IMR-90 (cell line): ENCODE measurements around the gene S100A2. TPM values are rescaled to one million over a fixed set of nuclear protein-coding genes. Genes with fewer than 3 reads are reported as not detected.

Source experiments
- ATAC-seq: fragments of 200-7000 bp; cut with Tn5 transposase; 2 replicates; pipeline ENCODE4 v1.9.1; 2020; ENCODE audit warnings: low read depth, mild to moderate bottlenecking, moderate library complexity
- BruUV-seq: library from RNA; stranded (reverse); fragments of 400-500 nt; replicated peaks from 2 replicates; lab custom pipeline; 2021; lab: Mats Ljungman, UMichigan
- CTCF ChIA-PET: fragments of 300-600 bp; formaldehyde crosslinking; extraction: SDS; loops from one replicate; lab custom pipeline; 2021; ENCODE audit warnings: antibody characterized with exemption; lab: Yijun Ruan, JAX
- POLR2A ChIA-PET: fragments of 300-600 bp; sonication (Branson Sonifier 250); formaldehyde crosslinking; loops from one replicate; lab custom pipeline; 2022; ENCODE audit warnings: antibody characterized with exemption; ENCODE audit not compliant: unreplicated experiment; lab: Charles Lee
- DNase-seq: peaks from one replicate; pipeline ENCODE4 v3.0.0; 2013
- H2AFZ ChIP-seq: replicated peaks from 2 replicates; pipeline ENCODE3; 2013; ENCODE audit warnings: low read length, mild to moderate bottlenecking; ENCODE audit not compliant: poor library complexity
- H2AK5ac ChIP-seq: 2 replicates; pipeline ENCODE4 v1.6.1; 2013; ENCODE audit warnings: low read depth, low read length, inconsistent platforms
- H2AK9ac ChIP-seq: replicated peaks from 2 replicates; pipeline ENCODE3; 2013; ENCODE audit warnings: mild to moderate bottlenecking, low read depth, low read length, moderate library complexity; ENCODE audit not compliant: poor library complexity
- H2BK120ac ChIP-seq: 2 replicates; pipeline ENCODE4 v1.6.1; 2013; ENCODE audit warnings: low read depth, low read length, inconsistent platforms
- H2BK15ac ChIP-seq: 3 replicates; pipeline ENCODE4 v1.6.1; 2013; ENCODE audit warnings: low read depth, low read length, inconsistent platforms
- H2BK20ac ChIP-seq: 2 replicates; pipeline ENCODE4 v1.6.1; 2013; ENCODE audit warnings: low read depth, mild to moderate bottlenecking, inconsistent platforms, low read length, moderate library complexity
- H2BK5ac ChIP-seq: 2 replicates; pipeline ENCODE4 v1.6.1; 2013; ENCODE audit warnings: mild to moderate bottlenecking, low read depth, low read length, inconsistent platforms; ENCODE audit not compliant: poor library complexity, severe bottlenecking
- H3K14ac ChIP-seq: replicated peaks from 2 replicates; pipeline ENCODE4 v1.6.1; 2013; ENCODE audit warnings: low read depth, low read length, inconsistent platforms
- H3K18ac ChIP-seq: 2 replicates; pipeline ENCODE4 v1.6.1; 2013; ENCODE audit warnings: low read depth, low read length, control low read depth
- H3K23ac ChIP-seq: 2 replicates; pipeline ENCODE4 v1.6.1; 2013; ENCODE audit warnings: low read depth, low read length, inconsistent platforms
- H3K27ac ChIP-seq: 2 replicates; pipeline ENCODE4 v1.5.1; 2013; ENCODE audit warnings: mild to moderate bottlenecking, control low read depth, low read length; ENCODE audit not compliant: insufficient read depth
- H3K27me3 ChIP-seq: 2 replicates; pipeline ENCODE4 v1.6.1; 2013; ENCODE audit warnings: low read length; ENCODE audit not compliant: control insufficient read depth, insufficient read depth
- H3K36me3 ChIP-seq: 2 replicates; pipeline ENCODE4 v1.6.1; 2013; ENCODE audit warnings: low read length, mixed read lengths; ENCODE audit not compliant: control insufficient read depth, insufficient read depth
- H3K4ac ChIP-seq: 2 replicates; pipeline ENCODE4 v1.6.1; 2013; ENCODE audit warnings: low read depth, low read length, inconsistent platforms
- H3K4me1 ChIP-seq: 2 replicates; pipeline ENCODE4 v1.6.1; 2013; ENCODE audit warnings: low read length, mixed read lengths; ENCODE audit not compliant: control insufficient read depth, insufficient read depth
- H3K4me2 ChIP-seq: 2 replicates; pipeline ENCODE4 v1.6.1; 2013; ENCODE audit warnings: low read depth, mild to moderate bottlenecking, control low read depth, low read length, moderate library complexity
- H3K4me3 ChIP-seq: 2 replicates; pipeline ENCODE4 v1.5.1; 2013; ENCODE audit warnings: low read depth, mild to moderate bottlenecking, control low read depth, low read length, moderate library complexity; ENCODE audit not compliant: insufficient read depth
- H3K56ac ChIP-seq: 2 replicates; pipeline ENCODE4 v1.6.1; 2013; ENCODE audit warnings: low read length, inconsistent platforms; ENCODE audit not compliant: insufficient read depth; ENCODE audit errors: extremely low read depth
- H3K79me1 ChIP-seq, 2 experiments: 2 replicates each; pipeline ENCODE4 v1.6.1; 2013; ENCODE audit warnings: low read length in 2 of 2, inconsistent platforms in 1 of 2, low read depth in 1 of 2
- H3K9ac ChIP-seq: 2 replicates; pipeline ENCODE4 v1.6.1; 2013; ENCODE audit warnings: low read depth, low read length, control low read depth
- H3K9me1 ChIP-seq: 2 replicates; pipeline ENCODE4 v1.6.1; 2013; ENCODE audit warnings: low read length, inconsistent platforms; ENCODE audit not compliant: insufficient read depth
- H3K9me3 ChIP-seq: 2 replicates; pipeline ENCODE4 v1.6.1; 2013; ENCODE audit warnings: low read length; ENCODE audit not compliant: control insufficient read depth, insufficient read depth
- H4K20me1 ChIP-seq: 2 replicates; pipeline ENCODE4 v1.6.1; 2013; ENCODE audit warnings: low read length, inconsistent platforms; ENCODE audit not compliant: insufficient read depth
- H4K5ac ChIP-seq: 2 replicates; pipeline ENCODE4 v1.6.1; 2013; ENCODE audit warnings: mild to moderate bottlenecking, low read depth, low read length, control low read depth
- H4K8ac ChIP-seq, 2 experiments: 2 replicates each; pipeline ENCODE4 v1.6.1; 2013; ENCODE audit warnings: low read depth in 2 of 2, low read length in 2 of 2, control low read depth in 1 of 2, inconsistent platforms in 1 of 2
- H4K91ac ChIP-seq: 2 replicates; pipeline ENCODE4 v1.6.1; 2013; ENCODE audit warnings: low read depth, low read length, inconsistent platforms; ENCODE audit not compliant: insufficient read depth
- CHD1 ChIP-seq: IDR thresholded peaks from 2 replicates; pipeline ENCODE4 v1.6.1; 2012; ENCODE audit warnings: low read depth, low read length, improper control_type of control experiment
- CTCF ChIP-seq: conservative IDR thresholded peaks from 2 replicates; pipeline ENCODE4 v1.5.1; 2012; ENCODE audit warnings: mild to moderate bottlenecking, low read depth, low read length, improper control_type of control experiment
- ELK1 ChIP-seq: fragments of 150-350 bp; IDR thresholded peaks from 2 replicates; pipeline ENCODE4 v1.6.1; 2016; ENCODE audit warnings: low read depth, mild to moderate bottlenecking, low read length, moderate library complexity, borderline replicate concordance
- MAZ ChIP-seq: IDR thresholded peaks from 2 replicates; pipeline ENCODE4 v1.6.1; 2012; ENCODE audit warnings: low read depth, mild to moderate bottlenecking, low read length, improper control_type of control experiment, moderate library complexity, borderline replicate concordance
- NFE2L2 ChIP-seq: fragments of 150-350 bp; IDR thresholded peaks from 2 replicates; pipeline ENCODE4 v1.6.1; 2016; ENCODE audit warnings: low read depth, mild to moderate bottlenecking, low read length
- RAD21 ChIP-seq: IDR thresholded peaks from 2 replicates; pipeline ENCODE4 v1.6.1; 2012; ENCODE audit warnings: low read length, improper control_type of control experiment
- RCOR1 ChIP-seq: IDR thresholded peaks from 2 replicates; pipeline ENCODE4 v1.6.1; 2012; ENCODE audit warnings: mild to moderate bottlenecking, low read length, improper control_type of control experiment; ENCODE audit not compliant: insufficient replicate concordance
- RFX5 ChIP-seq: IDR thresholded peaks from 2 replicates; pipeline ENCODE4 v1.8.0; 2012; ENCODE audit warnings: low read depth, mild to moderate bottlenecking, low read length, moderate library complexity
- USF2 ChIP-seq: fragments of 150-350 bp; IDR thresholded peaks from 2 replicates; pipeline ENCODE4 v1.6.1; 2017; ENCODE audit warnings: mild to moderate bottlenecking, antibody characterized with exemption, low read length, low read depth
- WGBS, 2 experiments: methylation state at CpG; one replicate each; pipeline versions ENCODE4 v1.1.5 to v1.1.7; 2013; ENCODE audit warnings: missing lambda C conversion rate in 2 of 2; ENCODE audit not compliant: insufficient read length in 1 of 2; ENCODE audit errors: extremely low coverage in 2 of 2; 5-methylcytosine and 5-hydroxymethylcytosine counted together
- dilution Hi-C: fragments of 300-500 bp; cut with HindIII; formaldehyde crosslinking; loops from one replicate; pipeline ENCODE4 v1.14.3; 2018; ENCODE audit warnings: low sequenced_read_pairs; ENCODE audit not compliant: unreplicated experiment
- in situ Hi-C: fragments of 300-500 bp; cut with MboI; formaldehyde crosslinking; loops from 3 replicates; pipeline ENCODE4 v1.14.3; 2019; ENCODE audit warnings: low sequenced_read_pairs, inconsistent platforms, mixed read lengths
- intact Hi-C: fragments of 100-400 bp; cut with micrococcal nuclease; formaldehyde crosslinking; loops from 2 replicates; pipeline ENCODE4 v1.10.0; 2022
- polyA plus RNA-seq, 3 experiments: library from polyadenylated mRNA; depleted of rRNA; stranded (reverse); fragments of >200 nt; gene quantifications; 2 replicates each; pipeline ENCODE4 v1.2.3, GENCODE V29; 2012; ENCODE audit warnings: low replicate concordance in 1 of 3
- total RNA-seq: library from RNA; depleted of rRNA; stranded (reverse); fragments of >200 nt; gene quantifications from 2 replicates; pipeline ENCODE4 v1.2.3, GENCODE V29; 2012

S100A2 gene
- total and polyA plus RNA-seq, 2 of the 4 experiments (the other 2 are of a cell fraction): 3.6 to 7.9 TPM

GRCh38 chr1:153536671-153537375 is 28.8 kb downstream of the S100A2 start (continued):
- TF ChIP-seq RAD21: no peak

DNA sequence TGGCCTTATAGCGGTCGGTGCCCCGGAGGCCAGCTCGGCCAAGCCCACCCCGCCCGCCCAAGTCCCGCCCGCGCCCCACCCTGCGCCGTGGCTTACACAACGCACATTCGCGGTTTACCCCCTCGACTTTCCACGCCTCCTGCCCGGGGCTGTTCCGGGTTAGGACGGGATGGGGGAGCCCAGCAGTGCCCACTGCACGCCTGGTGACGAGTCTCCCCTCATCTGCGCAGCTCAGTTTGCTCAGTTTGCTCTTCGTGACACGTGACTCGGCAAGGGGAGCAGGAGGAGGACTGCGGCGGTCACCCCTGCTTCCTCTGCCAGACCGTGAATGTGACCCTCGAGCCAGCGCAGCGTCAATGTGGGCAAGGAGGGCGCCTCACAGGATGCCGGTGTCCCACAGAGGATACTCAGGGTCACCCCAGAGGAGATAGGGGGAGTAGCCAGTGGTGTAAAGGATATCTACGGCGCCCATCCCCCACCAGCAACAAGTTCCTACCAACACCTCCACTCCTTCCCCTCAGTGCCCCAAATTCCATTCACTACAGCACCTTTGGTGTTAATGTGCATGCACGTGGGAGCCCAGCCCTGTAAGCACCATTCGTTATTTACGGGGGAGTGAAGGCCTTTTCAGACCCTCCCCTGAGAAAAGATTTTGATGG is 29.5 kb downstream of the S100A2 start:
- Histone ChIP-seq H3K18ac (peak overlapping the region; percentile 62), H3K4me2 (peak overlapping the region; percentile 90), H3K4me1 (peaks cover 36% of the 10 kb centered on the region), H3K56ac (peak overlapping the region; percentile 89), H3K27ac (peak overlapping the region; percentile 91), H2AK5ac (peak overlapping the region; percentile 99), H2AK9ac (peak overlapping the region; percentile 100), H4K5ac (peak overlapping the region; percentile 45), H4K8ac (peak overlapping the region; percentile 76 to 99), H3K79me1 (peaks cover 5 to 67% of the 10 kb centered on the region in 2 experiments; a peak in 3 of 4 replicates), H3K9me1 (peaks cover 35% of the 10 kb centered on the region), H3K27me3 (no peaks in the 10 kb centered on the region), H3K9me3 (no peaks in the 10 kb centered on the region), H2AFZ (peak overlapping the region; percentile 96), H3K4ac (peak overlapping the region; percentile 99), H2BK5ac (peak overlapping the region; percentile 96), H2BK120ac (peak overlapping the region; percentile 91), H4K91ac (peak overlapping the region; percentile 98), H3K36me3 (peaks cover 11% of the 10 kb centered on the region), H3K14ac (peak overlapping the region; percentile 99), H2BK15ac (peak overlapping the region; percentile 57), H3K9ac (peak overlapping the region; percentile 97), H4K20me1 (peaks cover 18% of the 10 kb centered on the region), H3K23ac (peak overlapping the region; percentile 91), H3K4me3 (peak overlapping the region; percentile 82), H2BK20ac (peak overlapping the region; percentile 82)
- BruUV-seq: no TSS peak
- intact Hi-C loops (no loop called here), in situ Hi-C loops (loop anchor here (25.0 kb wide), 1 partner anchor 426 kb away; the partner anchor contains the start of genes CREB3L4, CRTC2 and SLC39A1), dilution Hi-C loops (no loop called here)
- DNase-seq (peak; percentile 89), ATAC-seq (peak; percentile 76)
- CTCF ChIA-PET: interaction anchor here (0.8 to 1.5 kb wide), 2 partner anchors 25 to 32 kb away, joined by 4 to 5 read pairs; no protein-coding TSS in a partner anchor
- 0% methylated on average over 13 of the region's 38 CpGs; no CpG with 5 or more reads in 1 of the 2 experiments for WGBS, 2 experiments
- POLR2A ChIA-PET: interaction anchor here (0.7 to 3.9 kb wide), 8 partner anchors 9 to 91 kb away, joined by 3 to 34 read pairs (median 8); partner anchors contain the start of genes S100A13, S100A2, S100A3 and S100A4
- no peak for TF ChIP-seq RCOR1
- no peak for TF ChIP-seq CTCF
- TF ChIP-seq CHD1: no peak
- no peak for TF ChIP-seq RFX5
- TF ChIP-seq MAZ: peak; percentile 82; the same call in 1 of the 2 replicates
- peak; percentile 91 for TF ChIP-seq USF2
- TF ChIP-seq NFE2L2: peak; percentile 15; the same call in 1 of the 2 replicates
- no peak for TF ChIP-seq RAD21
- TF ChIP-seq ELK1: no peak
